ENCODE results near the gene ZNF189.

GRCh38 chr9:101394687-101395086, 4.0 kb upstream of the ZNF189 start:
- TF ChIP-seq, protein P1, sequence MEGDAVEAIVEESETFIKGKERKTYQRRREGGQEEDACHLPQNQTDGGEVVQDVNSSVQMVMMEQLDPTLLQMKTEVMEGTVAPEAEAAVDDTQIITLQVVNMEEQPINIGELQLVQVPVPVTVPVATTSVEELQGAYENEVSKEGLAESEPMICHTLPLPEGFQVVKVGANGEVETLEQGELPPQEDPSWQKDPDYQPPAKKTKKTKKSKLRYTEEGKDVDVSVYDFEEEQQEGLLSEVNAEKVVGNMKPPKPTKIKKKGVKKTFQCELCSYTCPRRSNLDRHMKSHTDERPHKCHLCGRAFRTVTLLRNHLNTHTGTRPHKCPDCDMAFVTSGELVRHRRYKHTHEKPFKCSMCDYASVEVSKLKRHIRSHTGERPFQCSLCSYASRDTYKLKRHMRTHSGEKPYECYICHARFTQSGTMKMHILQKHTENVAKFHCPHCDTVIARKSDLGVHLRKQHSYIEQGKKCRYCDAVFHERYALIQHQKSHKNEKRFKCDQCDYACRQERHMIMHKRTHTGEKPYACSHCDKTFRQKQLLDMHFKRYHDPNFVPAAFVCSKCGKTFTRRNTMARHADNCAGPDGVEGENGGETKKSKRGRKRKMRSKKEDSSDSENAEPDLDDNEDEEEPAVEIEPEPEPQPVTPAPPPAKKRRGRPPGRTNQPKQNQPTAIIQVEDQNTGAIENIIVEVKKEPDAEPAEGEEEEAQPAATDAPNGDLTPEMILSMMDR (IDR thresholded peaks at IDR 0.05), result no peak
- no peak for TF ChIP-seq ZFX (IDR thresholded peaks at IDR 0.05; ENCODE audit: borderline replicate concordance)

All from 22Rv1 (cell line).